Endothelial cell of umbilical vein (primary cell): ENCODE results near the gene TMEM204. TPM values are rescaled to one million over a fixed set of nuclear protein-coding genes. Genes with fewer than 3 reads are reported as not detected.

Experiments used
- BruUV-seq: library from RNA; stranded (reverse); fragments of 400-500 nt; replicated peaks from 2 replicates; lab custom pipeline; 2021; lab: Mats Ljungman, UMichigan
- CTCF ChIA-PET: fragments of 300-600, 350-600 bp; sonication (Branson Sonifier 250); formaldehyde crosslinking; loops from one replicate; lab custom pipeline; 2021; ENCODE audit warnings: antibody characterized with exemption, inconsistent platforms; lab: Charles Lee
- POLR2A ChIA-PET: fragments of 300-600, 350-600 bp; sonication (Branson Sonifier 250); formaldehyde crosslinking; loops from one replicate; lab custom pipeline; 2021; ENCODE audit warnings: antibody characterized with exemption, inconsistent platforms; lab: Charles Lee
- DNase-seq: peaks from one replicate; pipeline ENCODE4 v3.0.0-alpha.2; 2011; ENCODE audit warnings: low read depth, low spot score
- FAIRE-seq: peaks from 2 replicates; lab custom pipeline; 2011; peaks lifted over from hg19 to GRCh38; lab: Jason Lieb, UNC
- H2AFZ ChIP-seq: 2 replicates; pipeline ENCODE4 v1.6.0; 2012; ENCODE audit warnings: low read depth, low read length, control low read depth, inconsistent platforms
- H3K27ac ChIP-seq: 2 replicates; pipeline ENCODE4 v1.5.1; 2011; ENCODE audit warnings: low read depth, mild to moderate bottlenecking, control low read depth, low read length, moderate library complexity; ENCODE audit not compliant: insufficient read depth
- H3K27me3 ChIP-seq, 2 experiments: 2 replicates each; pipeline versions ENCODE4 v1.6.0 to v1.6.1; 2011; ENCODE audit warnings: low read length in 2 of 2, mixed read lengths in 1 of 2; ENCODE audit not compliant: control insufficient read depth in 2 of 2, insufficient read depth in 2 of 2
- H3K36me3 ChIP-seq, 2 experiments: 2 replicates in 1 of 2; 3 replicates in 1 of 2; pipeline ENCODE4 v1.5.1; 2011; ENCODE audit warnings: low read length in 2 of 2, mild to moderate bottlenecking in 1 of 2, moderate library complexity in 1 of 2; ENCODE audit not compliant: control insufficient read depth in 2 of 2, insufficient read depth in 2 of 2; ENCODE audit errors: extremely low read depth in 1 of 2
- H3K4me1 ChIP-seq: 3 replicates; pipeline ENCODE4 v1.5.1; 2011; ENCODE audit warnings: mild to moderate bottlenecking, low read length; ENCODE audit not compliant: control insufficient read depth, insufficient read depth; ENCODE audit errors: extremely low read depth
- H3K4me2 ChIP-seq: 2 replicates; pipeline ENCODE4 v1.6.1; 2011; ENCODE audit warnings: low read length, control low read depth, mixed read lengths; ENCODE audit not compliant: insufficient read depth
- H3K4me3 ChIP-seq, 3 experiments: fragments of 200-600 bp in 1 of 3; sonication (generic), shearing (Covaris generic) in 1 of 3; replicated peaks in 1 of 3; 2 replicates each; pipeline ENCODE4 v1.5.1; 2011 to 2016; ENCODE audit warnings: control low read depth in 3 of 3, low read length in 3 of 3, mild to moderate bottlenecking in 2 of 3, inconsistent platforms in 1 of 3, low read depth in 1 of 3, moderate library complexity in 1 of 3; ENCODE audit not compliant: insufficient read depth in 1 of 3
- H3K79me2 ChIP-seq: 2 replicates; pipeline ENCODE4 v1.6.0; 2012; ENCODE audit warnings: low read length, inconsistent platforms; ENCODE audit not compliant: control insufficient read depth, insufficient read depth
- H3K9ac ChIP-seq: replicated peaks from 2 replicates; pipeline ENCODE3; 2011; ENCODE audit warnings: low read length, control low read depth; ENCODE audit not compliant: insufficient read depth; ENCODE audit errors: extremely low read depth
- H3K9me1 ChIP-seq: replicated peaks from 3 replicates; pipeline ENCODE4 v1.6.0; 2011; ENCODE audit warnings: mild to moderate bottlenecking, low read length; ENCODE audit not compliant: control insufficient read depth, insufficient read depth; ENCODE audit errors: extremely low read depth
- H3K9me3 ChIP-seq: replicated peaks from 2 replicates; pipeline ENCODE4 v1.5.1; 2012; ENCODE audit warnings: low read length, inconsistent platforms; ENCODE audit not compliant: control insufficient read depth, insufficient read depth
- H4K20me1 ChIP-seq: replicated peaks from 2 replicates; pipeline ENCODE3; 2011; ENCODE audit warnings: mild to moderate bottlenecking, low read length; ENCODE audit not compliant: control insufficient read depth, insufficient read depth; ENCODE audit errors: extremely low read depth
- EZH2 ChIP-seq: IDR thresholded peaks from 2 replicates; pipeline ENCODE4 v1.6.1; 2012; ENCODE audit warnings: borderline replicate concordance, low read depth, mild to moderate bottlenecking, moderate library complexity, low read length, inconsistent platforms; ENCODE audit not compliant: severe bottlenecking
- FOS ChIP-seq: IDR thresholded peaks from 2 replicates; pipeline ENCODE4 v1.6.1; 2011; ENCODE audit warnings: mild to moderate bottlenecking, low read length, moderate library complexity, borderline replicate concordance; ENCODE audit not compliant: insufficient read depth
- GATA2 ChIP-seq: IDR thresholded peaks from 2 replicates; pipeline ENCODE4 v1.7.0; 2011; ENCODE audit warnings: low read depth, mild to moderate bottlenecking, moderate library complexity, mixed read lengths, low read length; ENCODE audit not compliant: insufficient read length, insufficient read depth
- JUN ChIP-seq: IDR thresholded peaks from 2 replicates; pipeline ENCODE4 v1.6.1; 2011; ENCODE audit warnings: borderline replicate concordance, low read depth; ENCODE audit not compliant: insufficient read length, insufficient read depth
- MYC ChIP-seq: IDR thresholded peaks from one replicate; pipeline ENCODE4 v1.6.1; 2011; ENCODE audit warnings: mild to moderate bottlenecking, low read depth, low read length
- POLR2A ChIP-seq: IDR thresholded peaks from 2 replicates; pipeline ENCODE4 v1.6.1; 2012; ENCODE audit warnings: low read depth, mild to moderate bottlenecking, control low read depth, low read length
- POLR2AphosphoS5 ChIP-seq: IDR thresholded peaks from 2 replicates; pipeline ENCODE4 v1.6.1; 2012; ENCODE audit warnings: low read depth, mild to moderate bottlenecking, control low read depth, low read length, moderate library complexity; ENCODE audit not compliant: insufficient read depth
- dilution Hi-C: fragments of 300-500 bp; cut with MboI; formaldehyde crosslinking; loops from one replicate; pipeline ENCODE4 v1.15.0; 2019; ENCODE audit warnings: low sequenced_read_pairs; ENCODE audit not compliant: extremely low pct_ligation_motif_present
- intact Hi-C: fragments of 100-400 bp; cut with micrococcal nuclease; formaldehyde crosslinking; loops from one replicate; pipeline ENCODE4 v1.10.0; 2022
- polyA plus RNA-seq, 4 experiments: library from polyadenylated mRNA; depleted of rRNA in 3 of 4; stranded (reverse) in 3 of 4; unstranded in 1 of 4; fragments of >200 nt; gene quantifications; 2 replicates each; pipeline versions ENCODE4 v1.2.1 to v1.2.3, GENCODE V29; 2011 to 2012; ENCODE audit warnings: missing spikeins in 1 of 4
- total RNA-seq: library from RNA; stranded (reverse); gene quantifications from 2 replicates; pipeline ENCODE4 v1.2.3, GENCODE V29; 2021
- TF ChIP-seq, protein P1 (sequence below): IDR thresholded peaks from 2 replicates; pipeline ENCODE4 v1.6.1; 2011; ENCODE audit not compliant: insufficient read depth, insufficient read length
- TF ChIP-seq, protein P2 (sequence below), 2 donors: IDR thresholded peaks; 1 replicate in 1 of 2; 2 replicates in 1 of 2; pipeline ENCODE4 v1.5.1; 2011; ENCODE audit warnings: low read length in 2 of 2, mild to moderate bottlenecking in 2 of 2, moderate library complexity in 2 of 2, control low read depth in 1 of 2, inconsistent platforms in 1 of 2, low read depth in 1 of 2; ENCODE audit not compliant: insufficient read depth in 1 of 2; ENCODE audit errors: extremely low read depth in 1 of 2

TMEM204 gene
- total and polyA plus RNA-seq, 2 donors (not counting 3 experiments of a cell fraction or from before 2014, with no cell fraction given): 32.5 to 50.7 TPM

- peaks cover 36% of the 10 kb centered on the region for H3K4me1 ChIP-seq
- no peaks in the 10 kb centered on the region for H3K9me3 ChIP-seq
- peaks cover 6% of the 10 kb centered on the region for H3K79me2 ChIP-seq
- dilution Hi-C loops: no loop called here
- no peaks in the 10 kb centered on the region for H4K20me1 ChIP-seq
- DNase-seq (no peak), FAIRE-seq (no peak)
- no peak overlapping the region for H3K4me3 ChIP-seq
- no peak overlapping the region for H3K9ac ChIP-seq
- CTCF ChIA-PET: no interaction called here
- no peak overlapping the region for H3K4me2 ChIP-seq
- TF ChIP-seq JUN: no peak
- TF ChIP-seq, protein P1, sequence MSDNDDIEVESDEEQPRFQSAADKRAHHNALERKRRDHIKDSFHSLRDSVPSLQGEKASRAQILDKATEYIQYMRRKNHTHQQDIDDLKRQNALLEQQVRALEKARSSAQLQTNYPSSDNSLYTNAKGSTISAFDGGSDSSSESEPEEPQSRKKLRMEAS: no peak
- no peak for TF ChIP-seq EZH2
- no peak for TF ChIP-seq MYC
- TF ChIP-seq GATA2: no peak
- TF ChIP-seq, protein P2, sequence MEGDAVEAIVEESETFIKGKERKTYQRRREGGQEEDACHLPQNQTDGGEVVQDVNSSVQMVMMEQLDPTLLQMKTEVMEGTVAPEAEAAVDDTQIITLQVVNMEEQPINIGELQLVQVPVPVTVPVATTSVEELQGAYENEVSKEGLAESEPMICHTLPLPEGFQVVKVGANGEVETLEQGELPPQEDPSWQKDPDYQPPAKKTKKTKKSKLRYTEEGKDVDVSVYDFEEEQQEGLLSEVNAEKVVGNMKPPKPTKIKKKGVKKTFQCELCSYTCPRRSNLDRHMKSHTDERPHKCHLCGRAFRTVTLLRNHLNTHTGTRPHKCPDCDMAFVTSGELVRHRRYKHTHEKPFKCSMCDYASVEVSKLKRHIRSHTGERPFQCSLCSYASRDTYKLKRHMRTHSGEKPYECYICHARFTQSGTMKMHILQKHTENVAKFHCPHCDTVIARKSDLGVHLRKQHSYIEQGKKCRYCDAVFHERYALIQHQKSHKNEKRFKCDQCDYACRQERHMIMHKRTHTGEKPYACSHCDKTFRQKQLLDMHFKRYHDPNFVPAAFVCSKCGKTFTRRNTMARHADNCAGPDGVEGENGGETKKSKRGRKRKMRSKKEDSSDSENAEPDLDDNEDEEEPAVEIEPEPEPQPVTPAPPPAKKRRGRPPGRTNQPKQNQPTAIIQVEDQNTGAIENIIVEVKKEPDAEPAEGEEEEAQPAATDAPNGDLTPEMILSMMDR (IDR thresholded peaks at IDR 0.05; ENCODE audit: extremely low read depth in 1 of 2, insufficient read depth in 1 of 2, low read depth in 1 of 2, low read length in 2 of 2): no peak
- TF ChIP-seq POLR2AphosphoS5: no peak
- TF ChIP-seq FOS: no peak
- TF ChIP-seq POLR2A: no peak
- no TSS peak for BruUV-seq
- intact Hi-C loops: no loop called here
- POLR2A ChIA-PET: no interaction called here
- H3K36me3 ChIP-seq: peaks cover 0 to 13% of the 10 kb centered on the region in 2 experiments
- no peak overlapping the region for H3K27ac ChIP-seq
- no peak overlapping the region for H2AFZ ChIP-seq
- H3K9me1 ChIP-seq: no peaks in the 10 kb centered on the region
- H3K27me3 ChIP-seq: no peaks in the 10 kb centered on the region
Observed at GRCh38 chr16:1550696-1551095, 17.2 kb downstream of the TMEM204 start.
